HG02884 (cell line): ENCODE data around the gene TXNRD2.

Experiments
- ATAC-seq: cut with Tn5 transposase; IDR thresholded peaks from one replicate; pipeline ENCODE4 v1.9.1; 2021; ENCODE audit warnings: mild to moderate bottlenecking, moderate library complexity; ENCODE audit not compliant: unreplicated experiment

The TXNRD2 gene

GRCh38 chr22:19941365-19942082 is at the start of gene TXNRD2, which contains the start of gene COMT:
Gene TXNRD2 (minus strand): TSS chr22:19941818. CDS start chr22:19941803, 15 bp downstream.
Gene COMT (plus strand): TSS chr22:19941772. CDS start chr22:19962527, 20,755 bp downstream.
- no peak for ATAC-seq

- no peak for ATAC-seq
Observed at GRCh38 chr22:19991395-19991644, 49.7 kb upstream of the TXNRD2 start.

GRCh38 chr22:19990609-19991394 is 49.2 kb upstream of the TXNRD2 start:
- ATAC-seq, result no peak

DNA sequence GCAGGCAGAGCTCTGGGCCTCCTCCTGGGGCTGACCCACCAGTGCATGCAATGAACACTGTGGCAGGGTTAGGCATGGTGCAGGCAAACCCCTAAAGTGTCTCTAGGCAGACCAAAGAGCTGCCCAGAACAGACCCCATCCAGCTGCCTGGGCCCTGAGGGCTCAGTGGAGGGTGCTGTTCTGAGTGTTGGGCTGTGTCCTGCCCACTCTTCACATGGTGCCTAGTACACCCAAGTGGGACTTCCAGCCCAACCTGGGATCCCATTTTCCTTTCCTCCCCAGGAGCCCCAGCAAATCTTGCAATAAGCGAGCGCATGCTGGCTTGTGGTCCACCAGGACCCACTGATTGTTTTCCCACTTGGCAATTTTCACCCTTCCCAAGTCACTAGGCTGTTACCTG is 48.6 kb upstream of the TXNRD2 start:
- no peak for ATAC-seq

DNA sequence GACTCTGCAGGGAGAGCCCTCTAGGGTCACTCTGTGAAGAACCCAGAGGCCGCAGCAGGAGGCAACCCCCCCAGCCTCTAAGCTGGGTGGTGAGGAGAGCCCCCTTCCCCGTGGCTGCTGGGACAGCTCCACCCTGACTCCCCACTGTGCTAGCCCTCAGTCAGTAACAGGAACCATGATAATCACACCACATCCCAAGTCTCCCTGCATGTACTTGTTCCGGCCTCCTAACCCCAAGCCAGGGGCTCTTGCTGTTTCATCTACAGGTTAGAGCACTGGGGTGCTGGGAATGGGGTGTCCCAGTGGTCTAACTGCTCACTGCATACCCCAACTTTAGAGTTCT is 48.1 kb upstream of the TXNRD2 start:
- no peak for ATAC-seq

GRCh38 chr22:19988965-19989724 is 47.5 kb upstream of the TXNRD2 start:
- ATAC-seq, result no peak

DNA sequence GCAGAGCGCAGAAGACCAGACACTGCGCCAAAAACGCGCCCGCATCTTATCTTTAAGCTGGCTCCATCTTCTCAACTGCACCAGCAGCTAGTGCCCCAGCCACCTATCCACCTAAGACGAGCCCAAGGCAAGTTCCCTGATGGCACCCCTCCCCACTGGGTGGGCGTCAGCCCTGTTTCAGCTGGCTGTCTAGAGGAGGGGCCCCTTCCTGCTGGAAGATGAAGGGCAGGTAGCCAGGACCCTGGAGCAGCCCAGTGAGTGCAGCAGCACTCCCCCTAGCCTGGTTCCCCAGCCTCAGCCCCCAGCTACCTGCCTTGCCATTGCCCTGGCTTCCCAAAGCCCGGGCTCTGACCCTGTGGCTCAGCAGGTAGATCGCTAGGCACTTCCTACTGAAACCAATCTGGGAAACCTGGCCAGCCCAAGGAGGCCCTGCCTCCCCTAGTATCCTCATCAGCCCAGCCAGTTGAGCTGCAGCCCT is 46.8 kb upstream of the TXNRD2 start:
- no peak for ATAC-seq

GRCh38 chr22:19987394-19988306 is 46.0 kb upstream of the TXNRD2 start:
- ATAC-seq, result no peak

DNA sequence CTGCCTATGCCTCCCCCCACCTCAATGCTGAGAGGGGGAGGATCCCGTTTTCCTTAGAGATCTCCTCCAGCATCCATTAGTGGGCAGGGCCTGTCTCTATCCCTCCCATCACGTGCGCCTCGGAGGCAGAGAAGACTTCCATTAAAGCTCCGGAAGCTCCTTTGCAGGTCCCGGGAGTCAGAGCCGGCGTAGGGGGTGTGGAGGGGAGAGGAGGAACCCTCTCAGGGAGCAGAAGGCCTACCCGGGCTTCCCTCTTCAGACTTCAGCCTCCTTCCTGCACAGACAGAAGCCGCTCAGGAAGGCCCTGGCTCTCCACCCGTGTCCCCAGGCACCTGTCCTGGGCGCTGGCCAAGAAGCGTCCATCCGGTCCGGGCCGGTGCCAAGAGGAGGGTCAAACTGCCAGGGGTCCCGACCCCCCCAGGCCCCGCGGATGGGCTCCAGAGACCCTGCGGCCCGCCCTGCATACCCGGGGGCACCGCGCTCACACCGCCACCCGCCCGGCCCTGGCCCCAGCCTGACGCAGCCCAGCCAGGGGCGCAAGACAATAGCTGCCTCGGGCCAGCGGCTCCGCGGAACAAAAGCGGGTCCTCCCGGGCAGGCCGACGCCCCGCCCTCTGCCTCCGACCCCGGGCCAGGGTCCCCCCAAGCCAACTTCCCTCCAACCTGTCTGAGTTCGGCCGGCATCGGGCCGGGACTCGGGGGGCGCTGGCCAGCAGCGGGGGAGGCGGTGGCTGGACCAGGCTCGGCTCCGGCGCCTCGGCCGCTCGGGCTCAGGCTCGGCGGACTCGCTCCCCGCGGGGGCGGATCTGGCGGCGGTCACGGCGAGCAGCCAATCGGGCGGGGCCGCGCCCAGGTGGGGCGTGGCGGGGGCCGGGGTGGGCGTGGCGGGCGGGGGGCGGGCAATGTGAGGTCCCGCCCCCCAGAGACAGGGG is 45.1 kb upstream of the TXNRD2 start:
- ATAC-seq, result no peak

DNA sequence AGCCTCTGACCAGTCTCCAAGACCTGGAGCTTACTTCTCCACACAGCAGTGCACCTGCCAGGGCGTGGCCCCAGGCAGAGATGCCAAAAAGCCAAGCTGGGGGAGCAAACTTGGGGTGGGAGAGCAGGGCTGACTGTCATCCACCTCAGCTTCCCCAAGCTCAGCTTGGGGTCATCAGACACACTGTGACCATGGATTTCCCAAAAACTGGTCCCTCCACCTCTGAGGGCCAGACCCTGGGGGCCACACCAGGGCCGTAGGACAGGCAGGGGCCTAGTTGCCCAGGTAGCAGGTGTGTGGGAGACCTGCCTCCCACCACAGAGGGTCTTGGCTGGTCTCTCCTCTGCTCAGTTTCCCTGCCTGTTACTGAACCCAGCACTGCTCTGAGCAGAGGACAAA is 44.4 kb upstream of the TXNRD2 start:
- ATAC-seq, result no peak

GRCh38 chr22:19984851-19985811 is 43.5 kb upstream of the TXNRD2 start:
- ATAC-seq, result no peak

- ATAC-seq, result no peak
Observed at GRCh38 chr22:19984201-19984753, 42.7 kb upstream of the TXNRD2 start.

GRCh38 chr22:19983741-19984140 is 42.1 kb upstream of the TXNRD2 start:
- no peak for ATAC-seq

GRCh38 chr22:19982991-19983578 is 41.5 kb upstream of the TXNRD2 start:
- no peak for ATAC-seq

DNA sequence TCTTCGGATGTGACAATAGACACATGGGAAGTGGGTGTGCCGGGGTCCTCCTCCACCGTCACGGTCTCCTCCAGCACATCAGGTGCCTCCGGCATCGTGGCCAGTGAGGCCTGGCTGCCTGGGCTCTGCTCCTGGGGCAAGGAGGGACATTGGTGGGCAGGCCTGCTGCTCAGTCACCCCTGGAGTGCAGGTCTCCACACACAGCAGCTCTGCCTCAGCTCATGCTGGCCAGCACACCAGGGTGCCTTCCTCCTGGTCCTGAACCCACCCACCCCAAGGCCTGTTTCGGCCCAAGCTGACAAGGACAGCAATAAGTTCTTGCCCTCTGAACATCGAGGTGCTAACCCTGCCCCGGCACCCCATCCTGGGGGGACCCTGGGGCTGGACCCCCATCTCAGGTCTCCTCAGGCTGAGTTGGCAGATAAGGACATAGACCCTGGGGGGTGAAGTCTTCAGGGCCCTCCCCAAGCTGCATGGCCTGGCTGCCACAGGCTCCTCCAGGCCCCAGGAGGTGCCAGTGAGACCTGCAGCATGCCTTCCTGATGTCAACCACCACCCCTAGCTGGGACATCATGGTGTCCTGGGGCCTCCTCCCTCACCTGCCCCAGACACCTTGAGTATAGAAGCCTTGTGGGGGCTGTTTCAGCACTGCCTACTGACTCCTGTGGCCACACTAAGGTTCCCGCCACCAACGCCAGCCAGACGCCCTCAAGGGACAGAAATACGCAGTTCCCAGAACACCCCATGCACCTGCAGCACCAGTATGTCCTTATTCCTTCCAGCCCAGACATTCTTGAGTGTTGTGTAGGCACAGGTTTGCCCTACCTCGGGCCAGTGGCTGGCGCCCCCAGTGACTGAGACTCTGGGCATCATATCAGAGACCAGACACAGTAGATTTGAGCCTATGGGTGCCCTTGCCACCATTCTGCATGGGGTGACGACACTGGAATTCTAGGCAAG is 40.6 kb upstream of the TXNRD2 start:
- ATAC-seq, result no peak

- ATAC-seq, result no peak
Observed at GRCh38 chr22:19981171-19981960, 39.7 kb upstream of the TXNRD2 start.
